Neural cell (in vitro differentiated cells): Measurements from ENCODE around the gene DPM3. TPM values are rescaled to one million over a fixed set of nuclear protein-coding genes. Genes with fewer than 3 reads are reported as not detected.

Source experiments
- H2AFZ ChIP-seq: fragments of 200-600, 300-800 bp; sonication (generic), shearing (Covaris generic); 2 replicates; pipeline ENCODE4 v1.6.0; 2014; ENCODE audit warnings: low read depth, mild to moderate bottlenecking, antibody characterized with exemption, low read length, moderate library complexity
- H3F3A ChIP-seq: fragments of 200-600 bp; shearing (Covaris generic); 2 replicates; pipeline ENCODE4 v1.6.1; 2016; ENCODE audit warnings: mild to moderate bottlenecking, moderate library complexity, mixed read lengths, antibody characterized with exemption, low read length; ENCODE audit not compliant: insufficient read depth, poor library complexity, severe bottlenecking
- H3K27ac ChIP-seq: fragments of 200-600, 300-800 bp; sonication (generic), shearing (Covaris generic); 2 replicates; pipeline ENCODE4 v1.5.1; 2014; ENCODE audit warnings: mild to moderate bottlenecking, low read length, moderate library complexity
- H3K27me3 ChIP-seq: fragments of 300-800, 200-600 bp; sonication (generic), shearing (Covaris generic); 2 replicates; pipeline ENCODE4 v1.6.0; 2014; ENCODE audit warnings: mild to moderate bottlenecking, low read depth, low read length, moderate library complexity; ENCODE audit not compliant: insufficient read depth
- H3K36me3 ChIP-seq: fragments of 300-800, 200-600 bp; sonication (generic), shearing (Covaris generic); 2 replicates; pipeline ENCODE4 v1.5.1; 2014; ENCODE audit warnings: mild to moderate bottlenecking, antibody characterized with exemption, low read length, moderate library complexity; ENCODE audit not compliant: insufficient read depth
- H3K4me2 ChIP-seq: fragments of 300-800, 200-600 bp; sonication (generic), shearing (Covaris generic); 2 replicates; pipeline ENCODE4 v1.6.0; 2014; ENCODE audit warnings: mild to moderate bottlenecking, low read length
- H3K4me3 ChIP-seq: fragments of 300-800, 200-600 bp; sonication (generic), shearing (Covaris generic); 2 replicates; pipeline ENCODE4 v1.5.1; 2014; ENCODE audit warnings: mild to moderate bottlenecking, low read length, moderate library complexity
- H3K79me2 ChIP-seq: fragments of 200-600 bp; shearing (Covaris generic); replicated peaks from 2 replicates; pipeline ENCODE4 v1.6.0; 2014; ENCODE audit warnings: mild to moderate bottlenecking, low read length, moderate library complexity; ENCODE audit not compliant: insufficient read depth
- H3K9ac ChIP-seq: fragments of 300-800, 200-600 bp; sonication (generic), shearing (Covaris generic); 2 replicates; pipeline ENCODE4 v1.6.1; 2016; ENCODE audit warnings: mild to moderate bottlenecking, low read length, mixed read lengths
- H3K9me2 ChIP-seq: fragments of 200-600 bp; shearing (Covaris generic); 2 replicates; pipeline ENCODE4 v1.6.1; 2016; ENCODE audit warnings: mild to moderate bottlenecking, low read length, mixed read lengths; ENCODE audit not compliant: insufficient read depth
- H3K9me3 ChIP-seq: fragments of 200-600, 300-800 bp; sonication (generic), shearing (Covaris generic); 2 replicates; pipeline ENCODE4 v1.6.1; 2016; ENCODE audit warnings: mild to moderate bottlenecking, mixed run types, low read length, moderate library complexity, mixed read lengths
- H4K20me1 ChIP-seq: fragments of 200-600 bp; shearing (Covaris generic); 2 replicates; pipeline ENCODE4 v1.6.1; 2016; ENCODE audit warnings: mild to moderate bottlenecking, mixed run types; ENCODE audit not compliant: insufficient read depth
- EP300 ChIP-seq: fragments of 450-650 bp; conservative IDR thresholded peaks from 2 replicates; pipeline ENCODE4 v1.6.1; 2014; ENCODE audit warnings: antibody characterized with exemption, mild to moderate bottlenecking, moderate library complexity; ENCODE audit not compliant: poor library complexity, severe bottlenecking
- EZH2 ChIP-seq: fragments of 200-600, 300-800 bp; shearing (Covaris generic), sonication (generic); IDR thresholded peaks from 2 replicates; pipeline ENCODE4 v1.6.1; 2014; ENCODE audit warnings: antibody characterized with exemption, low read length, borderline replicate concordance, mild to moderate bottlenecking; ENCODE audit not compliant: insufficient read depth, poor library complexity, severe bottlenecking
- MXI1 ChIP-seq: fragments of 450-650 bp; conservative IDR thresholded peaks from 2 replicates; pipeline ENCODE4 v1.6.1; 2014; ENCODE audit warnings: antibody characterized with exemption, mild to moderate bottlenecking; ENCODE audit not compliant: poor library complexity, severe bottlenecking
- POLR2AphosphoS5 ChIP-seq: IDR thresholded peaks from 2 replicates; pipeline ENCODE4 v1.6.1; 2012
- RAD21 ChIP-seq: fragments of 450-650 bp; conservative IDR thresholded peaks from 2 replicates; pipeline ENCODE4 v1.6.1; 2014; ENCODE audit warnings: antibody characterized with exemption, mild to moderate bottlenecking, moderate library complexity
- SMC3 ChIP-seq: fragments of 450-650 bp; conservative IDR thresholded peaks from 2 replicates; pipeline ENCODE4 v1.6.1; 2014; ENCODE audit warnings: antibody characterized with exemption, mild to moderate bottlenecking, moderate library complexity; ENCODE audit not compliant: poor library complexity
- TAF1 ChIP-seq: IDR thresholded peaks from 2 replicates; pipeline ENCODE4 v1.6.1; 2012; ENCODE audit warnings: low read depth
- polyA plus RNA-seq: library from polyadenylated mRNA; depleted of rRNA; stranded (reverse); fragments of >200 nt; gene quantifications from 2 replicates; pipeline ENCODE4 v1.2.3, GENCODE V29; 2014
- TF ChIP-seq, protein P1 (sequence below): IDR thresholded peaks from 2 replicates; pipeline ENCODE4 v1.6.1; 2012; ENCODE audit warnings: borderline replicate concordance
- TF ChIP-seq, protein P2 (sequence below): fragments of 450-650 bp; IDR thresholded peaks from 2 replicates; pipeline ENCODE4 v1.5.1; 2014; ENCODE audit warnings: antibody characterized with exemption, mild to moderate bottlenecking, moderate library complexity; ENCODE audit not compliant: poor library complexity, severe bottlenecking

DPM3 gene
- polyA plus RNA-seq, 1 donor from 2014 or later: 150 TPM

DNA sequence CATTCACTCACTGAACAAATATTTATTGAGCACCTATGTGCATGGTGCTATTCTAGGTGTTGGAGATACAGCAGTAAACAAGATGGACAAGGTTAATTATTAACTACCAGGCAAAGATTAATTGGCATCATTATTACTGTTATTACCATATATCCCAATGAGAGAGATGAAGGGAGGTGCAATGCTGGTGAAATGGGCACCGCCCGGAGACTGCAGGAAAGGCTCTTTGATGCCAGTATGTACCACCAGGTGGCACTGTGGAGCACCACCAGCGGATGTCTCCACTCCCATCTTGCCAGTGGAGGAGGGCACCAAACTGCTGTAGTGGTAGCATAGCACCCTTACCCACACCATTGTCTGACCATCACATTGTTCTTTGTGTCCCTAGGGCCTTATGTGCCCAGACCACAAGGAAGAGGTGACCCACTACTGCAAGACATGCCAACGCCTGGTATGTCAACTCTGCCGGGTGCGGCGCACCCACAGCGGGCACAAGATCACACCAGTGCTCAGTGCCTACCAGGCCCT is 36.3 kb upstream of the DPM3 start:
- H3K4me3 ChIP-seq: peak overlapping the region; percentile 93
- no peaks in the 10 kb centered on the region for H3K9me3 ChIP-seq
- H3F3A ChIP-seq: peaks cover 5% of the 10 kb centered on the region
- H3K9ac ChIP-seq: peak overlapping the region; percentile 100
- peaks cover 13% of the 10 kb centered on the region for H3K36me3 ChIP-seq
- H3K27me3 ChIP-seq: no peaks in the 10 kb centered on the region
- no peaks in the 10 kb centered on the region for H3K9me2 ChIP-seq
- H3K4me2 ChIP-seq: no peak overlapping the region
- H4K20me1 ChIP-seq: no peaks in the 10 kb centered on the region
- H2AFZ ChIP-seq: no peak overlapping the region
- peaks cover 37% of the 10 kb centered on the region for H3K79me2 ChIP-seq
- TF ChIP-seq, protein P1, sequence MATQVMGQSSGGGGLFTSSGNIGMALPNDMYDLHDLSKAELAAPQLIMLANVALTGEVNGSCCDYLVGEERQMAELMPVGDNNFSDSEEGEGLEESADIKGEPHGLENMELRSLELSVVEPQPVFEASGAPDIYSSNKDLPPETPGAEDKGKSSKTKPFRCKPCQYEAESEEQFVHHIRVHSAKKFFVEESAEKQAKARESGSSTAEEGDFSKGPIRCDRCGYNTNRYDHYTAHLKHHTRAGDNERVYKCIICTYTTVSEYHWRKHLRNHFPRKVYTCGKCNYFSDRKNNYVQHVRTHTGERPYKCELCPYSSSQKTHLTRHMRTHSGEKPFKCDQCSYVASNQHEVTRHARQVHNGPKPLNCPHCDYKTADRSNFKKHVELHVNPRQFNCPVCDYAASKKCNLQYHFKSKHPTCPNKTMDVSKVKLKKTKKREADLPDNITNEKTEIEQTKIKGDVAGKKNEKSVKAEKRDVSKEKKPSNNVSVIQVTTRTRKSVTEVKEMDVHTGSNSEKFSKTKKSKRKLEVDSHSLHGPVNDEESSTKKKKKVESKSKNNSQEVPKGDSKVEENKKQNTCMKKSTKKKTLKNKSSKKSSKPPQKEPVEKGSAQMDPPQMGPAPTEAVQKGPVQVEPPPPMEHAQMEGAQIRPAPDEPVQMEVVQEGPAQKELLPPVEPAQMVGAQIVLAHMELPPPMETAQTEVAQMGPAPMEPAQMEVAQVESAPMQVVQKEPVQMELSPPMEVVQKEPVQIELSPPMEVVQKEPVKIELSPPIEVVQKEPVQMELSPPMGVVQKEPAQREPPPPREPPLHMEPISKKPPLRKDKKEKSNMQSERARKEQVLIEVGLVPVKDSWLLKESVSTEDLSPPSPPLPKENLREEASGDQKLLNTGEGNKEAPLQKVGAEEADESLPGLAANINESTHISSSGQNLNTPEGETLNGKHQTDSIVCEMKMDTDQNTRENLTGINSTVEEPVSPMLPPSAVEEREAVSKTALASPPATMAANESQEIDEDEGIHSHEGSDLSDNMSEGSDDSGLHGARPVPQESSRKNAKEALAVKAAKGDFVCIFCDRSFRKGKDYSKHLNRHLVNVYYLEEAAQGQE: no peak
- TF ChIP-seq POLR2AphosphoS5: no peak
- TF ChIP-seq MXI1: peak; percentile 43
- peak; percentile 69 for TF ChIP-seq RAD21
- TF ChIP-seq SMC3: peak; percentile 85
- no peak for TF ChIP-seq EZH2
- TF ChIP-seq, protein P2, sequence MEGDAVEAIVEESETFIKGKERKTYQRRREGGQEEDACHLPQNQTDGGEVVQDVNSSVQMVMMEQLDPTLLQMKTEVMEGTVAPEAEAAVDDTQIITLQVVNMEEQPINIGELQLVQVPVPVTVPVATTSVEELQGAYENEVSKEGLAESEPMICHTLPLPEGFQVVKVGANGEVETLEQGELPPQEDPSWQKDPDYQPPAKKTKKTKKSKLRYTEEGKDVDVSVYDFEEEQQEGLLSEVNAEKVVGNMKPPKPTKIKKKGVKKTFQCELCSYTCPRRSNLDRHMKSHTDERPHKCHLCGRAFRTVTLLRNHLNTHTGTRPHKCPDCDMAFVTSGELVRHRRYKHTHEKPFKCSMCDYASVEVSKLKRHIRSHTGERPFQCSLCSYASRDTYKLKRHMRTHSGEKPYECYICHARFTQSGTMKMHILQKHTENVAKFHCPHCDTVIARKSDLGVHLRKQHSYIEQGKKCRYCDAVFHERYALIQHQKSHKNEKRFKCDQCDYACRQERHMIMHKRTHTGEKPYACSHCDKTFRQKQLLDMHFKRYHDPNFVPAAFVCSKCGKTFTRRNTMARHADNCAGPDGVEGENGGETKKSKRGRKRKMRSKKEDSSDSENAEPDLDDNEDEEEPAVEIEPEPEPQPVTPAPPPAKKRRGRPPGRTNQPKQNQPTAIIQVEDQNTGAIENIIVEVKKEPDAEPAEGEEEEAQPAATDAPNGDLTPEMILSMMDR: peak; percentile 90
- no peak for TF ChIP-seq TAF1
- no peak for TF ChIP-seq EP300
- H3K27ac ChIP-seq: peak overlapping the region; percentile 99

DNA sequence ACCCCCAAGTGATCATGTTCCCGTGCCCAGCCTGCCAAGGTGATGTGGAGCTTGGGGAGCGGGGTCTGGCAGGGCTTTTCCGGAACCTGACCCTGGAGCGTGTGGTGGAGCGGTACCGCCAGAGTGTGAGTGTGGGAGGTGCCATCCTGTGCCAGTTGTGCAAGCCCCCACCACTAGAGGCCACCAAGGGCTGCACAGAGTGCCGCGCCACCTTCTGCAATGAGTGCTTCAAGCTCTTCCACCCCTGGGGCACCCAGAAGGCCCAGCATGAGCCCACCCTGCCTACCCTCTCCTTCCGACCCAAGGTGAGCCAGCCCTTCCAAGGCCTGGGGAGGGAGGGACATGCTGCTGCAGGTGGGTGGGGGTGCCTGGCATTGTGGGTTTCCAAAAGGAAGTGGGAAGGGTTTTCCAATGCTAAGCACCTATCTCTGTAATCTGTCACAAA is 35.6 kb upstream of the DPM3 start:
- Histone ChIP-seq H3K4me2 (no peak overlapping the region), H3K27me3 (no peaks in the 10 kb centered on the region), H4K20me1 (no peaks in the 10 kb centered on the region), H3K36me3 (peaks cover 13% of the 10 kb centered on the region), H3K79me2 (peaks cover 37% of the 10 kb centered on the region), H3K9me3 (no peaks in the 10 kb centered on the region), H3K4me3 (peak overlapping the region; percentile 93), H3K9ac (peak overlapping the region; percentile 100), H3K27ac (peak overlapping the region; percentile 99), H2AFZ (no peak overlapping the region), H3K9me2 (no peaks in the 10 kb centered on the region), H3F3A (peaks cover 5% of the 10 kb centered on the region)
- TF ChIP-seq MXI1: no peak
- TF ChIP-seq TAF1: no peak
- TF ChIP-seq RAD21: no peak
